HepG2 (cell line): Measurements from ENCODE around the gene SERPINB10. TPM values are rescaled to one million over a fixed set of nuclear protein-coding genes. Genes with fewer than 3 reads are reported as not detected.
A peak's percentile ranks its signal among the peaks of the same experiment; 100 is the strongest.

Source experiments
- AGO1 ChIP-seq: fragments of 200-400 bp; formaldehyde crosslinking; IDR thresholded peaks from 2 replicates; pipeline ENCODE4 v1.6.1; 2017; ENCODE audit warnings: mild to moderate bottlenecking, low read depth, low read length, moderate library complexity; ENCODE audit not compliant: poor library complexity, severe bottlenecking
- AGO2 ChIP-seq: fragments of 200-400 bp; formaldehyde crosslinking; optimal IDR thresholded peaks from 2 replicates; pipeline ENCODE3; 2017; ENCODE audit warnings: mild to moderate bottlenecking, low read depth, low read length, moderate library complexity
- ATF7 ChIP-seq, 2 experiments: fragments of 450-650 bp in 1 of 2; sonication (generic) in 1 of 2; formaldehyde crosslinking in 1 of 2; IDR thresholded peaks; 2 replicates each; pipeline versions ENCODE4 v1.4.0 to v1.6.1; 2016 to 2020; ENCODE audit warnings: antibody characterized with exemption in 1 of 2, mild to moderate bottlenecking in 1 of 2, missing genetic modification reagents in 1 of 2
- FOSL1 ChIP-seq: sonication (generic); formaldehyde crosslinking; IDR thresholded peaks from 2 replicates; pipeline ENCODE4 v1.9.0; 2021; ENCODE audit warnings: missing genetic modification reagents, borderline replicate concordance
- GTF3A ChIP-seq: sonication (generic); formaldehyde crosslinking; conservative IDR thresholded peaks from 2 replicates; pipeline ENCODE4 v1.4.0; 2020; ENCODE audit warnings: mild to moderate bottlenecking, missing genetic modification reagents
- HOXA3 ChIP-seq: sonication (generic); formaldehyde crosslinking; IDR thresholded peaks from 2 replicates; pipeline ENCODE4 v1.5.0; 2020; ENCODE audit warnings: missing genetic modification reagents
- STAT5B ChIP-seq: sonication (generic); formaldehyde crosslinking; IDR thresholded peaks from 2 replicates; pipeline ENCODE4 v1.4.0; 2020; ENCODE audit warnings: missing genetic modification reagents
- ZNF513 ChIP-seq: sonication (generic); formaldehyde crosslinking; conservative IDR thresholded peaks from 2 replicates; pipeline ENCODE4 v1.5.0; 2020; ENCODE audit warnings: missing genetic modification reagents
- ZNF556 ChIP-seq: sonication (generic); formaldehyde crosslinking; IDR thresholded peaks from 2 replicates; pipeline ENCODE4 v1.4.0; 2020; ENCODE audit warnings: mild to moderate bottlenecking, missing genetic modification reagents, borderline replicate concordance
- ZNF574 ChIP-seq: sonication (generic); formaldehyde crosslinking; IDR thresholded peaks from 2 replicates; pipeline ENCODE4 v1.4.0; 2020; ENCODE audit warnings: missing genetic modification reagents
- ZNF687 ChIP-seq: sonication (generic); formaldehyde crosslinking; IDR thresholded peaks from 2 replicates; pipeline ENCODE4 v1.5.1; 2020; ENCODE audit warnings: mild to moderate bottlenecking, missing genetic modification reagents, moderate library complexity
- ZNF883 ChIP-seq: sonication (generic); formaldehyde crosslinking; IDR thresholded peaks from 2 replicates; pipeline ENCODE4 v1.5.1; 2020; ENCODE audit warnings: mild to moderate bottlenecking, missing genetic modification reagents; ENCODE audit errors: not compliant biosample characterization
- polyA plus RNA-seq, 8 experiments: library from polyadenylated mRNA; depleted of rRNA in 3 of 8; stranded (reverse) in 7 of 8; unstranded in 1 of 8; fragments of >200 nt; fragmentation: Illumina TruSeq in 4 of 8; extraction: Trizol in 4 of 8; gene quantifications; 2 replicates each; pipeline versions ENCODE4 v1.2.1 to v1.2.3, GENCODE V29; 2011 to 2016; ENCODE audit warnings: low read depth in 4 of 8, missing spikeins in 1 of 8, mixed read lengths in 1 of 8; ENCODE audit not compliant: insufficient read depth in 1 of 8
- total RNA-seq, 5 experiments: library from RNA; depleted of rRNA; stranded (reverse); fragments of >200 nt; fragmentation: Illumina TruSeq; extraction: Trizol; gene quantifications; 2 replicates each; pipeline ENCODE4 v1.2.3, GENCODE V29; 2016; ENCODE audit warnings: low read depth in 1 of 5

SERPINB10 gene
- total and polyA plus RNA-seq, 2 of the 13 experiments (the other 11 are each of a cell fraction or from before 2014, with no cell fraction given): not detected

- TF ChIP-seq ZNF574: peak; percentile 70
- TF ChIP-seq GTF3A (CRISPR knock-in tag): no peak
- TF ChIP-seq HOXA3 (CRISPR knock-in tag): peak; percentile 44; the same call in 1 of the 2 replicates
- TF ChIP-seq AGO1: no peak
- TF ChIP-seq ZNF687: peak; percentile 75
- no peak for TF ChIP-seq STAT5B (CRISPR knock-in tag)
- TF ChIP-seq ZNF883: no peak
- TF ChIP-seq ATF7 (IDR thresholded peaks at IDR 0.05): no peak
- no peak for TF ChIP-seq ATF7 (CRISPR knock-in tag; IDR thresholded peaks at IDR 0.05)
- peak; percentile 38 for TF ChIP-seq AGO2
- TF ChIP-seq ZNF513 (CRISPR knock-in tag): no peak
- peak; percentile 73 for TF ChIP-seq FOSL1 (CRISPR knock-in tag)
- TF ChIP-seq ZNF556 (CRISPR knock-in tag): no peak
Measured at GRCh38 chr18:63969942-63970808, 62.4 kb downstream of the SERPINB10 start, which contains the start of gene SERPINB8 (continued).
